ENCODE measurements around the gene FREM2. TPM values are rescaled to one million over a fixed set of nuclear protein-coding genes. Genes with fewer than 3 reads are reported as not detected.

FREM2 gene
- total RNA-seq, 1 experiment from 2014 or later = 0.05 TPM

DNA sequence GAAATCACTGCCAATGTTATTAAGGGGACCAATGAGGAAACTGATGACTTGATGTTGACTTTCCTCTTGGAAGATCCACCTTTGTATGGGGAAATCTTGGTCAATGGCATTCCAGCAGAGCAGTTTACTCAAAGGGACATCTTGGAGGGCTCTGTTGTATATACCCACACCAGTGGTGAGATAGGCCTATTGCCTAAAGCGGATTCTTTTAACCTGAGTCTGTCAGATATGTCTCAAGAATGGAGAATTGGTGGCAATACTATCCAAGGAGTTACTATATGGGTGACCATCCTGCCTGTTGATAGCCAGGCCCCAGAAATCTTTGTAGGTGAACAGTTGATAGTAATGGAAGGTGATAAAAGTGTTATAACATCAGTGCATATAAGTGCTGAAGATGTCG is 3.4 kb downstream of the FREM2 start:
- no peak overlapping the region for H3K4me2 ChIP-seq (ENCODE audit: low read length)
- no peak for DNase-seq (ENCODE audit: low read depth, low spot score)
- intact Hi-C loops (cut with micrococcal nuclease) = no loop called here
- no peaks in the 10 kb centered on the region for H3K36me3 ChIP-seq (ENCODE audit: control insufficient read depth in 1 of 2, insufficient read depth in 2 of 2, low read length in 2 of 2)
- no peaks in the 10 kb centered on the region for H3K4me1 ChIP-seq (ENCODE audit: control insufficient read depth in 1 of 2, insufficient read depth in 2 of 2, low read length in 2 of 2)
- no TSS peak for BruUV-seq (replicated peaks)
- ChIA-PET RAD21 (ENCODE audit: low non-redundant PET in 1 of 2, low total read pairs in 2 of 2, uncharacterized antibody in 2 of 2, unreplicated experiment in 2 of 2) (no interaction called here), POLR2A (no interaction called here), CTCF (no interaction called here)
- no peak overlapping the region for H3K27ac ChIP-seq (ENCODE audit: low read depth, low read length)
- TF ChIP-seq, protein P1, sequence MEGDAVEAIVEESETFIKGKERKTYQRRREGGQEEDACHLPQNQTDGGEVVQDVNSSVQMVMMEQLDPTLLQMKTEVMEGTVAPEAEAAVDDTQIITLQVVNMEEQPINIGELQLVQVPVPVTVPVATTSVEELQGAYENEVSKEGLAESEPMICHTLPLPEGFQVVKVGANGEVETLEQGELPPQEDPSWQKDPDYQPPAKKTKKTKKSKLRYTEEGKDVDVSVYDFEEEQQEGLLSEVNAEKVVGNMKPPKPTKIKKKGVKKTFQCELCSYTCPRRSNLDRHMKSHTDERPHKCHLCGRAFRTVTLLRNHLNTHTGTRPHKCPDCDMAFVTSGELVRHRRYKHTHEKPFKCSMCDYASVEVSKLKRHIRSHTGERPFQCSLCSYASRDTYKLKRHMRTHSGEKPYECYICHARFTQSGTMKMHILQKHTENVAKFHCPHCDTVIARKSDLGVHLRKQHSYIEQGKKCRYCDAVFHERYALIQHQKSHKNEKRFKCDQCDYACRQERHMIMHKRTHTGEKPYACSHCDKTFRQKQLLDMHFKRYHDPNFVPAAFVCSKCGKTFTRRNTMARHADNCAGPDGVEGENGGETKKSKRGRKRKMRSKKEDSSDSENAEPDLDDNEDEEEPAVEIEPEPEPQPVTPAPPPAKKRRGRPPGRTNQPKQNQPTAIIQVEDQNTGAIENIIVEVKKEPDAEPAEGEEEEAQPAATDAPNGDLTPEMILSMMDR (IDR thresholded peaks at IDR 0.05 in 2 of 3, conservative IDR thresholded peaks at IDR 0.05 in 1 of 3; ENCODE audit: borderline replicate concordance in 1 of 3, insufficient read depth in 1 of 3, low read depth in 2 of 3, low read length in 2 of 3) = no peak
- TF ChIP-seq ELF1 (IDR thresholded peaks at IDR 0.05; ENCODE audit: borderline replicate concordance, low read depth) = no peak
- TF ChIP-seq, protein P2, sequence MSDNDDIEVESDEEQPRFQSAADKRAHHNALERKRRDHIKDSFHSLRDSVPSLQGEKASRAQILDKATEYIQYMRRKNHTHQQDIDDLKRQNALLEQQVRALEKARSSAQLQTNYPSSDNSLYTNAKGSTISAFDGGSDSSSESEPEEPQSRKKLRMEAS (IDR thresholded peaks at IDR 0.05) = no peak
- TF ChIP-seq ZNF274 (IDR thresholded peaks at IDR 0.05; ENCODE audit: low read depth, low read length) = no peak
- TF ChIP-seq SP1 (IDR thresholded peaks at IDR 0.05; ENCODE audit: low read depth) = no peak
- TF ChIP-seq EGR1 (IDR thresholded peaks at IDR 0.05; ENCODE audit: low read depth) = no peak
- TF ChIP-seq YY1 (IDR thresholded peaks at IDR 0.05; ENCODE audit: extremely low read depth, insufficient replicate concordance, low read depth, low read length) = no peak
- no peak for TF ChIP-seq TCF7L2 (IDR thresholded peaks at IDR 0.05; ENCODE audit: borderline replicate concordance, extremely low read depth, insufficient read depth, insufficient read length)
- no peak for TF ChIP-seq CEBPB (IDR thresholded peaks at IDR 0.05; ENCODE audit: low read depth)
- TF ChIP-seq SIN3A (IDR thresholded peaks at IDR 0.05; ENCODE audit: low read depth) = no peak
- TF ChIP-seq JUND (IDR thresholded peaks at IDR 0.05) = no peak
- no peak for TF ChIP-seq POLR2AphosphoS5 (IDR thresholded peaks at IDR 0.05; ENCODE audit: low read depth, low read length)
- TF ChIP-seq, protein P3, sequence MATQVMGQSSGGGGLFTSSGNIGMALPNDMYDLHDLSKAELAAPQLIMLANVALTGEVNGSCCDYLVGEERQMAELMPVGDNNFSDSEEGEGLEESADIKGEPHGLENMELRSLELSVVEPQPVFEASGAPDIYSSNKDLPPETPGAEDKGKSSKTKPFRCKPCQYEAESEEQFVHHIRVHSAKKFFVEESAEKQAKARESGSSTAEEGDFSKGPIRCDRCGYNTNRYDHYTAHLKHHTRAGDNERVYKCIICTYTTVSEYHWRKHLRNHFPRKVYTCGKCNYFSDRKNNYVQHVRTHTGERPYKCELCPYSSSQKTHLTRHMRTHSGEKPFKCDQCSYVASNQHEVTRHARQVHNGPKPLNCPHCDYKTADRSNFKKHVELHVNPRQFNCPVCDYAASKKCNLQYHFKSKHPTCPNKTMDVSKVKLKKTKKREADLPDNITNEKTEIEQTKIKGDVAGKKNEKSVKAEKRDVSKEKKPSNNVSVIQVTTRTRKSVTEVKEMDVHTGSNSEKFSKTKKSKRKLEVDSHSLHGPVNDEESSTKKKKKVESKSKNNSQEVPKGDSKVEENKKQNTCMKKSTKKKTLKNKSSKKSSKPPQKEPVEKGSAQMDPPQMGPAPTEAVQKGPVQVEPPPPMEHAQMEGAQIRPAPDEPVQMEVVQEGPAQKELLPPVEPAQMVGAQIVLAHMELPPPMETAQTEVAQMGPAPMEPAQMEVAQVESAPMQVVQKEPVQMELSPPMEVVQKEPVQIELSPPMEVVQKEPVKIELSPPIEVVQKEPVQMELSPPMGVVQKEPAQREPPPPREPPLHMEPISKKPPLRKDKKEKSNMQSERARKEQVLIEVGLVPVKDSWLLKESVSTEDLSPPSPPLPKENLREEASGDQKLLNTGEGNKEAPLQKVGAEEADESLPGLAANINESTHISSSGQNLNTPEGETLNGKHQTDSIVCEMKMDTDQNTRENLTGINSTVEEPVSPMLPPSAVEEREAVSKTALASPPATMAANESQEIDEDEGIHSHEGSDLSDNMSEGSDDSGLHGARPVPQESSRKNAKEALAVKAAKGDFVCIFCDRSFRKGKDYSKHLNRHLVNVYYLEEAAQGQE (IDR thresholded peaks at IDR 0.05; ENCODE audit: low read depth) = no peak
- no peak for TF ChIP-seq ZFX (IDR thresholded peaks at IDR 0.05)
- no peak for TF ChIP-seq SRF (IDR thresholded peaks at IDR 0.05; ENCODE audit: low read depth)
- TF ChIP-seq CBX3 (IDR thresholded peaks at IDR 0.05; ENCODE audit: low read depth) = no peak
- no peak for TF ChIP-seq RAD21 (IDR thresholded peaks at IDR 0.05; ENCODE audit: low read depth)
- TF ChIP-seq POLR2A (IDR thresholded peaks at IDR 0.05; ENCODE audit: borderline replicate concordance, extremely low read depth, insufficient read depth, insufficient read length) = no peak
- TF ChIP-seq, protein P4, sequence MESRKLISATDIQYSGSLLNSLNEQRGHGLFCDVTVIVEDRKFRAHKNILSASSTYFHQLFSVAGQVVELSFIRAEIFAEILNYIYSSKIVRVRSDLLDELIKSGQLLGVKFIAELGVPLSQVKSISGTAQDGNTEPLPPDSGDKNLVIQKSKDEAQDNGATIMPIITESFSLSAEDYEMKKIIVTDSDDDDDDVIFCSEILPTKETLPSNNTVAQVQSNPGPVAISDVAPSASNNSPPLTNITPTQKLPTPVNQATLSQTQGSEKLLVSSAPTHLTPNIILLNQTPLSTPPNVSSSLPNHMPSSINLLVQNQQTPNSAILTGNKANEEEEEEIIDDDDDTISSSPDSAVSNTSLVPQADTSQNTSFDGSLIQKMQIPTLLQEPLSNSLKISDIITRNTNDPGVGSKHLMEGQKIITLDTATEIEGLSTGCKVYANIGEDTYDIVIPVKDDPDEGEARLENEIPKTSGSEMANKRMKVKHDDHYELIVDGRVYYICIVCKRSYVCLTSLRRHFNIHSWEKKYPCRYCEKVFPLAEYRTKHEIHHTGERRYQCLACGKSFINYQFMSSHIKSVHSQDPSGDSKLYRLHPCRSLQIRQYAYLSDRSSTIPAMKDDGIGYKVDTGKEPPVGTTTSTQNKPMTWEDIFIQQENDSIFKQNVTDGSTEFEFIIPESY (IDR thresholded peaks at IDR 0.05; ENCODE audit: extremely low read depth, insufficient replicate concordance, low read length) = no peak
- no peaks in the 10 kb centered on the region for H3K79me2 ChIP-seq (ENCODE audit: insufficient read depth, low read length)
- H3K9me3 ChIP-seq (ENCODE audit: control insufficient read depth in 1 of 2, insufficient read depth in 1 of 2, low read depth in 1 of 2, low read length in 2 of 2) = peaks cover 0 to 23% of the 10 kb centered on the region in 2 experiments; a peak in 1 of 4 replicates
- no peaks in the 10 kb centered on the region for H4K20me1 ChIP-seq (ENCODE audit: insufficient read depth)
- H3K4me3 ChIP-seq (replicated peaks in 1 of 2; ENCODE audit: low read depth in 1 of 2, low read length in 2 of 2) = no peak overlapping the region
- H3K9ac ChIP-seq (ENCODE audit: low read length) = no peak overlapping the region
- H3K27me3 ChIP-seq (ENCODE audit: insufficient read depth, low read length) = no peaks in the 10 kb centered on the region
- ATAC-seq = no peak
- no peaks in the 10 kb centered on the region for H3K9me2 ChIP-seq (ENCODE audit: insufficient read depth)
- no peak overlapping the region for H2AFZ ChIP-seq (ENCODE audit: low read depth, low read length, poor library complexity, severe bottlenecking)

Measured in HCT116 (cell line).